GM18526 (cell line): ENCODE measurements around the gene GJB2.

Source experiments
- POLR2A ChIP-seq: IDR thresholded peaks from 3 replicates; pipeline ENCODE4 v1.6.1; 2011; ENCODE audit not compliant: insufficient read length; ENCODE audit errors: extremely low read depth

Gene GJB2

DNA sequence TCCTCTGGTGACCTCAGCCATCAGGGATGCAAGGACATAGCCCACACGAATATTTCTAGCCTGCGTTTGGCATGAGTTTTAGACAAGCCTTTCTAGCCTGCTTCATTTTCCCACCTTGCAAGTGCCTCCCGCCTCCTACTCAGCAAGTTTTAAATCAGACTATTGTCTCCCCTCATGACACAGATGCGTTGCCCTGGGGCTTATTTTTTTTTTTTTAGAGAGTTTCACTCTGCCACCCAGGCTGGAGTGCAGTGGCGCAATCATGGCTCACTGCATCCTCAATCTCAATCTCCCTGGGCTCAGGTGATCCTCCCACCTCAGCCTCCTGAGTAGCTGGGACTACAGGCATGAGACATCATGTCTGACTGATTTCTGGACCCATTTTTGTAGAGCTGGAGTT is 14.6 kb downstream of the GJB2 start:
- TF ChIP-seq POLR2A, result no peak

GRCh38 chr13:20177049-20177831 is 15.5 kb downstream of the GJB2 start:
- TF ChIP-seq POLR2A, result no peak

DNA sequence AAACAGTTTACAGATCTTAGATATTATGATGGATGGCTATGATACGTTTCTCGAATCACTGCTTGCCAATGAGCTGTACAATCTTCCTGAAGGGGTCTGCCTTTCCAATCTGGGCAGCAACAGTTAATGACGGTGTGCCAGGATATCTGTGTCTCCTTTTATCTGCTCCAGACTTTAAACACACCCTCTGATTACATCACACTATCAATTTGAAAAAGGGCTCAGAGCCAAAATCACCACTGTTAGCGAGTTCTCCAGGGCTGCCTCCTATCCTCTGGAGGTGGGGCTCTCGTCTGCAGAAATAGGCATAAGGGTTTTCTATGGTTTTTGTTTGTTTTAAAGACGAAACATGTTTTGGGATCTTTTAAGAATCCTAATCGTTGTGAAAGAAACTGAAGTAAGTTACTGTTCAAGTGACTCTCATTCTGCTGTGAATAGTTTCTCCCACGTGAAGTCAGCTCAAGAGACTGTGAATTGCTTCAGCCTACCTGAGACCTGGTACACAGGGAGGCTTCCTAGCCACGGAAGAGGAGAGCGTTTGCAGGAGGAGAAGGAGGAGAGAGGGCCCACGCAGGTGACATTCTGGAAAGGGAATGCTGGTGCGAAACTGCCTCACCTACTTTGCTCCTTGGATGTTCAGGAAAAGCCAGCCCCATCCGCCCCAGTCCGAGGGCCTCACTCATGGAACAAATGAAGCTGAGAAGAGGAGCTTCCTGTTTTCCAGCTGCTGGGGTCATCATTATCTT is 16.7 kb downstream of the GJB2 start:
- no peak for TF ChIP-seq POLR2A

DNA sequence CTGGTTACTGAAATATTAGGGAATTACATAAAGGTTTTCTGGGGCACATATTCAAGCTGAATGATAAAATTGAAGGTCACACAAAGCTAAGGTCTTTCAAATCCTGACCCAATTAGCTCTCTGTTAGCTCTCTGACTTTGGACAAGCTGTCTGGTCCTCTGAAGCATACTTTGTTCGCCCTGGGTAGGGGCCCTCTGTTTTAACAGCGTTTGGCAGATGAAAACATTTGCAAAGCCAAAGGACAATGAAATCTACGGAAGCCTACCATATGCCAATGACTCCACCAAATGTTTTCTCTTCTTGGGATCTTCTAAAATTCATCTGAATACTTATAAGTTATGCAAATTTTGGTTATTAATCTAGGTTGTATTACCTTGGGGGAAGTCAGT is 17.3 kb downstream of the GJB2 start:
- TF ChIP-seq POLR2A, result no peak

- no peak for TF ChIP-seq POLR2A
Measured at GRCh38 chr13:20174656-20175405, 17.9 kb downstream of the GJB2 start.

GRCh38 chr13:20173116-20173746 is 19.5 kb downstream of the GJB2 start:
- TF ChIP-seq POLR2A, result no peak

- TF ChIP-seq POLR2A, result no peak
Measured at GRCh38 chr13:20171364-20171763, 21.4 kb downstream of the GJB2 start.

DNA sequence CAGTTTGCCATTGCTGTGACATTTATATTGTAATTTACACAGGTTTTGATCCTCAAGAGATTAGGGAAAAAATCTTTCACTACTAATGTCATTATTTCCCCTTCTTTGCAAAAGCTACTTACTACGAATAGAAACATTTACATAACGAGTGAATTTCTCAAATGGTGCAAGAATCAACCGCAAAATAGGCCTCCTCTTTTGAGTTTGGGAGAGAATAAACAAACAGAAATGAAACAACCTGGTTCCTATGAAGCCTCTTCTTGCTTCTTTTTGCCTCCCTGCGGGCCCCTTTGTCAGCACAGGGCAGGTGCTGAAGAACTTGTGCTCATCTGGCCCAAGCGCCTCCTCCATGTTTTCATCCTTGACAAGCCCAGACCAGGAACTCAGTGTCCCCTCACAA is 21.8 kb downstream of the GJB2 start:
- no peak for TF ChIP-seq POLR2A

DNA sequence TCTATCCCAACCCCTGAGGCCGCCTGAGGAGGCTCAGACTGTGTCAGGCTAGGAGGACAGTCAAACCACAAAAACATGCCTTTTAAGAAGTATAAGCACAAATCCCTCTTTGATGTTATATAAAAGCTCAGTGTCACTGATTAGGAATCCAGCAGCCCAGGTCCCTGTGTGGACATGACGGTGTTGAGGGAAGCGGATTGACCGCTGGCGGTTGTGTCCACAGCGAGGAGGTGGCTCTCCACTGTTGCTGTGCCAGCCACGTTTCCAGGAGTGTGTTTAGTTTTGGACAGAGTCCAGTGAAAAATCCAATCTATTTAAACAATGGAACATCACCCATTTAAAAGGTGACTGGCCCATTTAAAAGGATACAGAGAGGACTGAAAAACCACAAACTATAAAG is 24.3 kb downstream of the GJB2 start:
- no peak for TF ChIP-seq POLR2A

GRCh38 chr13:20165417-20166257 is 27.1 kb downstream of the GJB2 start:
- no peak for TF ChIP-seq POLR2A

GRCh38 chr13:20161951-20162300 is 30.8 kb downstream of the GJB2 start:
- no peak for TF ChIP-seq POLR2A

DNA sequence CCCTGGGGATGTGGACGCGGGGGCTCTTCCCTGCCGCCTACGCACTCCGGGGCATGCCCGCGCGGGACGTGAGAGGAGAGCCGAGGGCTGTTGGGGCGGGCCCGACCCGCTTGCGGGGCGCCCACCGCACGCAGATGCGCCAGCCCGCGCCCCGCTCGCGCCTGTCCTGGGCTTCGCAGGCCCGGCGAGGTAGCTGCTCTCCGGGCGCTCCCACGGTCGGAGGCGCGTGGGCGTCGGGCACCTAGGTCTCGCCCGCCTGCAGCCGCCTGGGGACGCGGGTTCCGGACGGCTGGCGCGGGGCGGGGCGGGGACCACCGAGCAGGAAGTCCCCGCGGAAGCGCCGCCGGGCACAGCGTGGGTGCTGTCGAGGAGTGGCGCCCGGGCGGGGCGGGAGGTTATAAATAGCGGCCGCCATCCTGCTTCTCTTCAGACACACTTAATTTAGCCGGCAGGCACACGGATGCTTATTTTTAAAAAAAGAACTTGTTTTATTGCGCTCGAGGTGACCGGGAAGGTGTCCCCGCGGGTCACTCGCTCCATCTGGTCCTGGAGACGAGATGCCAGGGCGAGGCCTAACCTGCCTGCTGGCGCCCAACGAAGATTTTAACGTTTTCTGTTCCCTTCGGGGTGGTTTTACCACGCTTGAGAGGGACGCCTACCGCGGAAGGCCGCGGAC is 31.3 kb downstream of the GJB2 start:
- TF ChIP-seq POLR2A, result peak; percentile 64

DNA sequence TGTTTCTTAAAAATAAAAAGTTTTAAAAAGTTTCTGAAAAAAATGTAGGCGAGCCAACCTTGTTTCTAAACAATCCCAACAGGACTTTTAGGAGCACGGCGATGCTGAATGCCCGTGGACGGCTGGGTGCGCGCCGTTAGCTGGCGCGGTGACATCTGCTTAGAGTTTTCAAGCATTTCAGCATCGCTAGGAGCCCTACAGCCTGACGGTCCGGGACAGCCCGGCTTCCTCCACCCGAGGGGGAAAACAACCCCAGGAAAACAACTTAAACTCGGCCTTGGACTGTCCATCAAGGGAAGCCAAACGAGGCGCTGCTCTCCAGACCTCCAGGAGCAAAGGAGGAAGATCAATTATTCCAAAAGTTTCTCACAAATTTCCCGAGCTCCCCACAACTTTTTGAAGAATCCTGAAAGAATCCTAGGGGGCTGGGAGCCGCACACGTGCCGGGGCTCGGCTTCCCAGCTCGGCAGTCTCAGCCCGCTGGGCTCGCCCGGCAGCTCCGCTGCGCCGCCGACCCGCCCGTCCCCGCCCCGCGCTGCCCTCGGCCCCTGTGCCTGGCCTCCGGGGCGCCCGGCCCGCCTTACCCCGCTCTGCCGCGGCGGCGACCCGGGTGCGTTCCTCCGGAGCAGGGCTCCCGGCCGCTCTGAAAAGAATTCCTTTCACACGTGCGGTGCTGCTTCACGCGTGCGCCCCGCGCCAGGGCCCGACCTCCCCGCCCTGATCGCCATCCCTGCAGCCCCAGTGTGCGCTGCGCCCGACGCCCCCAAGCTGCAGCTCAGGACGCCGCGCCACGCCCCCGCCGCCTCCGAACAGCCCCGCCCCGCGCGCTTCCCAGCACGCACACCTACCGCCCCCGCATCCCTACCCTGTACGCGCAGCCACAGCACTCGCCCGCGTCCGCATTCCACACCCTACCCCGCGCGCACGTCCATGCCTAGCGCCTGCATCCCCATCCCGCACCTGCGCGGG is 32.1 kb downstream of the GJB2 start, which contains the start of gene GJA3:
TSS of gene GJA3 (minus strand) at position 747 of the 969 bp plus-strand sequence. CDS start 17,764 bp downstream, outside the sequence.
- no peak for TF ChIP-seq POLR2A
